DOHH2 (cell line): ENCODE results near the gene MARK3.

Experiments used
- CTCF ChIP-seq: fragments of 200-600 bp; sonication (generic); IDR thresholded peaks from one replicate; pipeline ENCODE4 v1.5.1; 2014; ENCODE audit warnings: antibody characterized with exemption, mild to moderate bottlenecking, low read depth, low read length; ENCODE audit not compliant: poor library complexity, severe bottlenecking
- EZH2phosphoT487 ChIP-seq: fragments of 200-600 bp; sonication (generic); IDR thresholded peaks from 2 replicates; pipeline ENCODE4 v1.6.1; 2017; ENCODE audit warnings: borderline replicate concordance, mild to moderate bottlenecking, antibody characterized with exemption, low read length, moderate library complexity, mixed read lengths

GRCh38 chr14:103552011-103552845 lies 167.0 kb downstream of the MARK3 start:
- TF ChIP-seq CTCF, result no peak
- TF ChIP-seq EZH2phosphoT487, result no peak
